Neural progenitor cell (in vitro differentiated cells): ENCODE measurements around the gene ZBTB43.

Experiments used
- EZH2 ChIP-seq: fragments of 200-600 bp; sonication (generic); IDR thresholded peaks from 2 replicates; pipeline ENCODE4 v1.6.1; 2017; ENCODE audit warnings: antibody characterized with exemption, mild to moderate bottlenecking, moderate library complexity
- TF ChIP-seq, protein P1 (sequence below): fragments of 200-600 bp; sonication (generic); IDR thresholded peaks from 2 replicates; pipeline ENCODE4 v1.5.1; 2017; ENCODE audit warnings: antibody characterized with exemption, mild to moderate bottlenecking

DNA sequence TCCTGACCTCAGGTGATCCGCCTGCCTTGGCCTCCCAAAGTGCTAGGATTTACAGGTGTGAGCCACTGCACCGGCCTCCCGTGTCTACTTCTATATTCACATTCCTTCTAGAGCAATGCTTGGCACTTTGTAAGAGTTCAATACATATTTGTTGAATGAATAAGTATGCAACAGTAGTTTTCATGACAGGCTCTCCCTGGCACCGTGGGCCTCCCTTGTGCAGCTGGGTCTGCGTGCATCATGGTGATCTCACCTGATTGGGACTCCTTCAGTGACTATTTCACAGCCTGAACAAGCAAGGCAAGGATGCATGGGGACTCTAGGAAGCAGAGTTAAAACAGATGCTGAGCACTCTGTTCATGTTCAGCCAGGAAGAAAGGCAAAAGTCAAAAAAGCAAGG, 48.8 kb downstream of the ZBTB43 start:
- TF ChIP-seq, protein P1, sequence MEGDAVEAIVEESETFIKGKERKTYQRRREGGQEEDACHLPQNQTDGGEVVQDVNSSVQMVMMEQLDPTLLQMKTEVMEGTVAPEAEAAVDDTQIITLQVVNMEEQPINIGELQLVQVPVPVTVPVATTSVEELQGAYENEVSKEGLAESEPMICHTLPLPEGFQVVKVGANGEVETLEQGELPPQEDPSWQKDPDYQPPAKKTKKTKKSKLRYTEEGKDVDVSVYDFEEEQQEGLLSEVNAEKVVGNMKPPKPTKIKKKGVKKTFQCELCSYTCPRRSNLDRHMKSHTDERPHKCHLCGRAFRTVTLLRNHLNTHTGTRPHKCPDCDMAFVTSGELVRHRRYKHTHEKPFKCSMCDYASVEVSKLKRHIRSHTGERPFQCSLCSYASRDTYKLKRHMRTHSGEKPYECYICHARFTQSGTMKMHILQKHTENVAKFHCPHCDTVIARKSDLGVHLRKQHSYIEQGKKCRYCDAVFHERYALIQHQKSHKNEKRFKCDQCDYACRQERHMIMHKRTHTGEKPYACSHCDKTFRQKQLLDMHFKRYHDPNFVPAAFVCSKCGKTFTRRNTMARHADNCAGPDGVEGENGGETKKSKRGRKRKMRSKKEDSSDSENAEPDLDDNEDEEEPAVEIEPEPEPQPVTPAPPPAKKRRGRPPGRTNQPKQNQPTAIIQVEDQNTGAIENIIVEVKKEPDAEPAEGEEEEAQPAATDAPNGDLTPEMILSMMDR: no peak
- no peak for TF ChIP-seq EZH2
